ENCODE data around the gene TBC1D10B. TPM values are rescaled to one million over a fixed set of nuclear protein-coding genes. Genes with fewer than 3 reads are reported as not detected.
A peak's percentile ranks its signal among the peaks of the same experiment; 100 is the strongest.

TBC1D10B gene
- total and polyA plus RNA-seq, 9 of the 15 experiments (the other 6 are each of a cell fraction or from before 2014, with no cell fraction given), result 2.2 to 55.4 (median 17.5) TPM

GRCh38 chr16:30407102-30407803 lies 37.0 kb upstream of the TBC1D10B start, which contains the start of gene ZNF771 (continued):
- peak; percentile 81 for TF ChIP-seq CTBP1 (IDR thresholded peaks at IDR 0.05; ENCODE audit: borderline replicate concordance)
- no peak for TF ChIP-seq ZNF146 (CRISPR knock-in tag; IDR thresholded peaks at IDR 0.05; ENCODE audit: unreplicated experiment)
- 0 out of 2 replicates have a peak, but pooled peaks have one; percentile 36 for TF ChIP-seq MTA1 (IDR thresholded peaks at IDR 0.05; ENCODE audit: borderline replicate concordance)
- no peak for TF ChIP-seq MEF2A (IDR thresholded peaks at IDR 0.05; ENCODE audit: control insufficient read depth, low read depth, low read length)
- no peak for TF ChIP-seq SMARCC2 (IDR thresholded peaks at IDR 0.05; ENCODE audit: low read depth)
- no peak for TF ChIP-seq WHSC1 (IDR thresholded peaks at IDR 0.05; ENCODE audit: low read length)
- TF ChIP-seq CBX3 (IDR thresholded peaks at IDR 0.05; ENCODE audit: borderline replicate concordance in 1 of 2, low read length in 2 of 2), result no peak
- no peak for TF ChIP-seq ZNF165 (CRISPR knock-in tag; IDR thresholded peaks at IDR 0.05; ENCODE audit: borderline replicate concordance)
- TF ChIP-seq, protein P1, sequence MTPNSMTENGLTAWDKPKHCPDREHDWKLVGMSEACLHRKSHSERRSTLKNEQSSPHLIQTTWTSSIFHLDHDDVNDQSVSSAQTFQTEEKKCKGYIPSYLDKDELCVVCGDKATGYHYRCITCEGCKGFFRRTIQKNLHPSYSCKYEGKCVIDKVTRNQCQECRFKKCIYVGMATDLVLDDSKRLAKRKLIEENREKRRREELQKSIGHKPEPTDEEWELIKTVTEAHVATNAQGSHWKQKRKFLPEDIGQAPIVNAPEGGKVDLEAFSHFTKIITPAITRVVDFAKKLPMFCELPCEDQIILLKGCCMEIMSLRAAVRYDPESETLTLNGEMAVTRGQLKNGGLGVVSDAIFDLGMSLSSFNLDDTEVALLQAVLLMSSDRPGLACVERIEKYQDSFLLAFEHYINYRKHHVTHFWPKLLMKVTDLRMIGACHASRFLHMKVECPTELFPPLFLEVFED (CRISPR knock-in tag; conservative IDR thresholded peaks at IDR 0.05), result no peak
- TF ChIP-seq STAT5A (IDR thresholded peaks at IDR 0.05; ENCODE audit: borderline replicate concordance, low read length), result no peak
- no peak for TF ChIP-seq ETV6 (IDR thresholded peaks at IDR 0.05; ENCODE audit: borderline replicate concordance in 1 of 2, low read depth in 2 of 2, low read length in 1 of 2)
- no peak for TF ChIP-seq ETV6 (CRISPR knock-in tag; IDR thresholded peaks at IDR 0.05; ENCODE audit: borderline replicate concordance)
- TF ChIP-seq, protein P2, sequence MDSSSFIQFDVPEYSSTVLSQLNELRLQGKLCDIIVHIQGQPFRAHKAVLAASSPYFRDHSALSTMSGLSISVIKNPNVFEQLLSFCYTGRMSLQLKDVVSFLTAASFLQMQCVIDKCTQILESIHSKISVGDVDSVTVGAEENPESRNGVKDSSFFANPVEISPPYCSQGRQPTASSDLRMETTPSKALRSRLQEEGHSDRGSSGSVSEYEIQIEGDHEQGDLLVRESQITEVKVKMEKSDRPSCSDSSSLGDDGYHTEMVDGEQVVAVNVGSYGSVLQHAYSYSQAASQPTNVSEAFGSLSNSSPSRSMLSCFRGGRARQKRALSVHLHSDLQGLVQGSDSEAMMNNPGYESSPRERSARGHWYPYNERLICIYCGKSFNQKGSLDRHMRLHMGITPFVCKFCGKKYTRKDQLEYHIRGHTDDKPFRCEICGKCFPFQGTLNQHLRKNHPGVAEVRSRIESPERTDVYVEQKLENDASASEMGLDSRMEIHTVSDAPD (CRISPR knock-in tag; IDR thresholded peaks at IDR 0.05), result no peak
- TF ChIP-seq KAT2B (IDR thresholded peaks at IDR 0.05; ENCODE audit: low read depth, low read length), result no peak
- TF ChIP-seq ATF7 (IDR thresholded peaks at IDR 0.05), result peak; percentile 88
- no peak for TF ChIP-seq GTF3C2 (IDR thresholded peaks at IDR 0.05; ENCODE audit: borderline replicate concordance, extremely low read depth, insufficient read length)
- peak; percentile 79 for TF ChIP-seq C11orf30 (IDR thresholded peaks at IDR 0.05; ENCODE audit: low read depth)
- no peak for TF ChIP-seq JUNB (CRISPR knock-in tag; conservative IDR thresholded peaks at IDR 0.05)
- peak; percentile 59; the same call in 1 of the 2 replicates for TF ChIP-seq KLF1 (tag; IDR thresholded peaks at IDR 0.05)
- no peak for TF ChIP-seq ILF3 (IDR thresholded peaks at IDR 0.05; ENCODE audit: borderline replicate concordance)
- TF ChIP-seq GTF2E2 (tag; IDR thresholded peaks at IDR 0.05), result peak; percentile 55; the same call in 1 of the 2 replicates
- no peak for TF ChIP-seq ZNF785 (CRISPR knock-in tag; IDR thresholded peaks at IDR 0.05)
- TF ChIP-seq TFAP4 (CRISPR knock-in tag; IDR thresholded peaks at IDR 0.05; ENCODE audit: borderline replicate concordance), result peak; percentile 83

Measured in K562 (cell line).